Caco-2 (cell line): ENCODE results near the gene HADHB. TPM values are rescaled to one million over a fixed set of nuclear protein-coding genes. Genes with fewer than 3 reads are reported as not detected.

Experiments used
- Bru-seq: library from RNA; stranded (reverse); fragments of 400-500 nt; gene quantifications from one replicate; lab custom pipeline; 2021; lab: Mats Ljungman, UMichigan
- BruChase-seq, 2 experiments: library from RNA; stranded (reverse); fragments of 400-500 nt; gene quantifications; one replicate each; lab custom pipeline; 2021; lab: Mats Ljungman, UMichigan
- BruUV-seq: library from RNA; stranded (reverse); fragments of 400-500 nt; replicated peaks from 2 replicates; lab custom pipeline; 2021; lab: Mats Ljungman, UMichigan
- CTCF ChIA-PET: fragments of 300-600 bp; sonication (Branson Sonifier 250); formaldehyde crosslinking; loops from one replicate; lab custom pipeline; 2022; ENCODE audit warnings: antibody characterized with exemption; lab: Charles Lee
- POLR2A ChIA-PET: fragments of 300-600 bp; sonication (Branson Sonifier 250); formaldehyde crosslinking; loops from one replicate; lab custom pipeline; 2022; ENCODE audit warnings: antibody characterized with exemption; lab: Charles Lee
- DNase-seq, 2 experiments: peaks; one replicate each; pipeline versions ENCODE4 v3.0.0 to v3.0.0-alpha.2; 2020 to 2022
- H3K27me3 ChIP-seq: replicated peaks from 2 replicates; pipeline ENCODE4 v1.6.0; 2011; ENCODE audit warnings: low read length; ENCODE audit not compliant: control insufficient read depth, insufficient read depth
- H3K36me3 ChIP-seq: 2 replicates; pipeline ENCODE4 v1.5.1; 2011; ENCODE audit warnings: low read length; ENCODE audit not compliant: control insufficient read depth, insufficient read depth
- H3K4me1 ChIP-seq: fragments of 250-450 bp; sonication (Bioruptor Pico); 2 replicates; pipeline ENCODE4 v1.5.1; 2020; ENCODE audit warnings: mild to moderate bottlenecking
- H3K4me3 ChIP-seq: 2 replicates; pipeline ENCODE4 v1.5.1; 2011; ENCODE audit warnings: low read depth, mild to moderate bottlenecking, control low read depth, low read length
- H3K9me3 ChIP-seq: fragments of 250-450 bp; sonication (Bioruptor Pico); 2 replicates; pipeline ENCODE4 v1.5.1; 2020; ENCODE audit warnings: mild to moderate bottlenecking, moderate library complexity
- H3K27ac Mint-ChIP-seq: one replicate; pipeline ENCODE4 v1.8.0; 2022; ENCODE audit warnings: mixed read lengths; ENCODE audit not compliant: unreplicated experiment
- H3K27me3 Mint-ChIP-seq: one replicate; pipeline ENCODE4 v1.8.0; 2022; ENCODE audit warnings: mixed read lengths; ENCODE audit not compliant: insufficient read depth, unreplicated experiment
- H3K36me3 Mint-ChIP-seq: one replicate; pipeline ENCODE4 v1.8.0; 2022; ENCODE audit warnings: mild to moderate bottlenecking, mixed read lengths; ENCODE audit not compliant: insufficient read depth, unreplicated experiment
- H3K4me1 Mint-ChIP-seq: one replicate; pipeline ENCODE4 v1.8.0; 2022; ENCODE audit warnings: low read depth, mixed read lengths; ENCODE audit not compliant: unreplicated experiment
- H3K4me3 Mint-ChIP-seq: one replicate; pipeline ENCODE4 v1.8.0; 2022; ENCODE audit warnings: mild to moderate bottlenecking, moderate library complexity, mixed read lengths; ENCODE audit not compliant: unreplicated experiment
- H3K9me3 Mint-ChIP-seq: one replicate; pipeline ENCODE4 v1.8.0; 2022; ENCODE audit warnings: mixed read lengths; ENCODE audit not compliant: unreplicated experiment
- intact Hi-C: fragments of 100-400 bp; cut with micrococcal nuclease; formaldehyde crosslinking; loops from one replicate; pipeline ENCODE4 v1.10.0; 2022; ENCODE audit not compliant: unreplicated experiment
- long read RNA-seq: library from polyadenylated mRNA; stranded (forward); transcript quantifications from one replicate; pipeline ENCODE4 v2.0.0, GENCODE V29; 2022
- total RNA-seq: library from RNA; stranded (reverse); gene quantifications from 2 replicates; pipeline ENCODE4 v1.2.3, GENCODE V29; 2022
- TF ChIP-seq, protein P1 (sequence below), 2 experiments: fragments of 200-600 bp in 1 of 2; IDR thresholded peaks; 1 replicate in 1 of 2; 2 replicates in 1 of 2; pipeline versions ENCODE4 v1.5.1 to v1.8.0; 2011 to 2022; ENCODE audit warnings: antibody characterized with exemption in 1 of 2, control low read depth in 1 of 2, inconsistent platforms in 1 of 2, low read depth in 1 of 2, low read length in 1 of 2, mild to moderate bottlenecking in 1 of 2, moderate library complexity in 1 of 2; ENCODE audit not compliant: insufficient read depth in 1 of 2, severe bottlenecking in 1 of 2, unreplicated experiment in 1 of 2

The HADHB gene
- total RNA-seq (93.2 and 106 TPM in 2 replicates), Bru-seq, nascent RNA (percentile 72 among the genes with signal in this experiment), BruChase-seq, experiment 1, labeled RNA remaining after a 2-hour chase (percentile 73 among the genes with signal in this experiment), BruChase-seq, experiment 2, labeled RNA remaining after a 6-hour chase (percentile 82 among the genes with signal in this experiment)
- long read RNA-seq, transcript HADHB-201 (16 exons, 2,044 nt) = major isoform, 239 of 289 reads
- long read RNA-seq, partial matches to known transcripts = 16 of 289 reads
- long read RNA-seq, other reads (novel, unspliced or antisense) = 29 of 289 reads

DNA sequence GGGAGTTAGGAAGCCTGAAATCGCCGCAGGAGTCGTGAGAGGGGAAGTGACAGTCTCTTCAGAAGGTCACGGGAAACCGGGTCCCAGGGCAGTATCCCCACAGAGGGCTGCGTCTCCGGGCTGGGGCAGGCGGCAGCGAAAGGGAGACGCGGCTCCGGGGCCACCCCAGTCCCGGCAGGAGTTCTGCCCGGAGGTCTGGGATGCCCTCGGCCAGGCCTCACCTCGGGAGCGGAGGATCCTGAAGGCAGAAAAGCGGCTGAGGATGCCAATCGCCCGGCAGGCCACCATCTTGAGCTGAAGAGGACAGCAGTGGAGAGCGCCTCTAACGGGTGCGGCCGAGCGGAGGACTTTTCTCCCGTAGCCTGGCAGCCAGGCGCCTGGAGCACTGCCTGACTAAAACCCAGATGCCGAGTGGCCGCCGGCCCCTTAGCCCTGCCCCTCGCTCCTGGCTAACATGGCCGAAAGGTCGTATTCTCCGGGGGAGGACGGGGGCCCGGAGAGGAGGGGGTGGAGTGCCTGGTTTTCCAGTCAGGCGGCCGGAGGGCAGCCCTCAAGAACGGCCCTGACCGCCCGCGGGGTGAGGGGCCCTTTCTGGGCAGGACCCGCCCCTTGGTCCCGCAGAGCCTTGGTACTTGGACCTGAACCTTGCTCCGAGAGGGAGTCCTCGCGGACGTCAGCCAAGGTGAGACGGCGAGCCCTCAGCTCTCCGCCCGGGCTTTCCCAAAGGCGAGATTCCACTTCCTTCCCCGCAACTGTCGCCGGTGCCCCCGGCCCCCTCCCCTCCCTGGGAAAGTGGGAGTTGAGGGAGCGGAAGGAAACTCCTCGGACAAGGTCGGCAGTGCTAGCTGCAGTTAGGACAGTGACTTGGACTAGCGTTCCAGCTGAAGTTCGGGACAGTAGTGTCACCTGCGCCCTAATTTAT, at the start of gene HADHB, which contains the start of gene HADHA:
HADHB (plus strand) TSS at position 631 of the 922 bp plus-strand sequence. CDS start 9,316 bp downstream, outside the sequence.
HADHA (minus strand) TSS at position 324 of the 922 bp plus-strand sequence; CDS start at position 288, 36 bp downstream.
- no TSS peak for BruUV-seq
- Mint-ChIP-seq H3K27ac (peak within 1 kb of the TSS; percentile 97), H3K9me3 (no peaks in the 10 kb centered on the region), H3K4me1 (peaks cover 12% of the 10 kb centered on the region), H3K36me3 (peaks cover 26% of the 10 kb centered on the region), H3K4me3 (peak within 1 kb of the TSS; percentile 99), H3K27me3 (no peaks in the 10 kb centered on the region)
- no peaks in the 10 kb centered on the region for H3K36me3 ChIP-seq
- intact Hi-C loops = loop anchor here (1.0 to 2.0 kb wide), 3 partner anchors 55 to 102 kb away; partner anchors contain the start of genes ADGRF3 and SELENOI
- H3K27me3 ChIP-seq = no peaks in the 10 kb centered on the region
- peaks cover 7% of the 10 kb centered on the region; the same call in 1 of the 2 replicates for H3K4me1 ChIP-seq
- POLR2A ChIA-PET = interaction anchor here (0.5 to 2.6 kb wide), 6 partner anchors 16 to 366 kb away, joined by 3 to 11 read pairs (median 4); partner anchors contain the start of genes ASXL2 and SELENOI
- DNase-seq = peak; percentile 97 to 98
- TF ChIP-seq, protein P1, sequence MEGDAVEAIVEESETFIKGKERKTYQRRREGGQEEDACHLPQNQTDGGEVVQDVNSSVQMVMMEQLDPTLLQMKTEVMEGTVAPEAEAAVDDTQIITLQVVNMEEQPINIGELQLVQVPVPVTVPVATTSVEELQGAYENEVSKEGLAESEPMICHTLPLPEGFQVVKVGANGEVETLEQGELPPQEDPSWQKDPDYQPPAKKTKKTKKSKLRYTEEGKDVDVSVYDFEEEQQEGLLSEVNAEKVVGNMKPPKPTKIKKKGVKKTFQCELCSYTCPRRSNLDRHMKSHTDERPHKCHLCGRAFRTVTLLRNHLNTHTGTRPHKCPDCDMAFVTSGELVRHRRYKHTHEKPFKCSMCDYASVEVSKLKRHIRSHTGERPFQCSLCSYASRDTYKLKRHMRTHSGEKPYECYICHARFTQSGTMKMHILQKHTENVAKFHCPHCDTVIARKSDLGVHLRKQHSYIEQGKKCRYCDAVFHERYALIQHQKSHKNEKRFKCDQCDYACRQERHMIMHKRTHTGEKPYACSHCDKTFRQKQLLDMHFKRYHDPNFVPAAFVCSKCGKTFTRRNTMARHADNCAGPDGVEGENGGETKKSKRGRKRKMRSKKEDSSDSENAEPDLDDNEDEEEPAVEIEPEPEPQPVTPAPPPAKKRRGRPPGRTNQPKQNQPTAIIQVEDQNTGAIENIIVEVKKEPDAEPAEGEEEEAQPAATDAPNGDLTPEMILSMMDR (IDR thresholded peaks at IDR 0.05; ENCODE audit: insufficient read depth in 1 of 2, low read depth in 1 of 2, low read length in 1 of 2, severe bottlenecking in 1 of 2, unreplicated experiment in 1 of 2) = peak in 1 of 2 experiments; percentile 27
- CTCF ChIA-PET = interaction anchor here (0.7 kb wide), 1 partner anchor 555 kb away, joined by 3 read pairs; no protein-coding TSS in a partner anchor
- H3K9me3 ChIP-seq = no peaks in the 10 kb centered on the region
- peak within 1 kb of the TSS; percentile 94 for H3K4me3 ChIP-seq

DNA sequence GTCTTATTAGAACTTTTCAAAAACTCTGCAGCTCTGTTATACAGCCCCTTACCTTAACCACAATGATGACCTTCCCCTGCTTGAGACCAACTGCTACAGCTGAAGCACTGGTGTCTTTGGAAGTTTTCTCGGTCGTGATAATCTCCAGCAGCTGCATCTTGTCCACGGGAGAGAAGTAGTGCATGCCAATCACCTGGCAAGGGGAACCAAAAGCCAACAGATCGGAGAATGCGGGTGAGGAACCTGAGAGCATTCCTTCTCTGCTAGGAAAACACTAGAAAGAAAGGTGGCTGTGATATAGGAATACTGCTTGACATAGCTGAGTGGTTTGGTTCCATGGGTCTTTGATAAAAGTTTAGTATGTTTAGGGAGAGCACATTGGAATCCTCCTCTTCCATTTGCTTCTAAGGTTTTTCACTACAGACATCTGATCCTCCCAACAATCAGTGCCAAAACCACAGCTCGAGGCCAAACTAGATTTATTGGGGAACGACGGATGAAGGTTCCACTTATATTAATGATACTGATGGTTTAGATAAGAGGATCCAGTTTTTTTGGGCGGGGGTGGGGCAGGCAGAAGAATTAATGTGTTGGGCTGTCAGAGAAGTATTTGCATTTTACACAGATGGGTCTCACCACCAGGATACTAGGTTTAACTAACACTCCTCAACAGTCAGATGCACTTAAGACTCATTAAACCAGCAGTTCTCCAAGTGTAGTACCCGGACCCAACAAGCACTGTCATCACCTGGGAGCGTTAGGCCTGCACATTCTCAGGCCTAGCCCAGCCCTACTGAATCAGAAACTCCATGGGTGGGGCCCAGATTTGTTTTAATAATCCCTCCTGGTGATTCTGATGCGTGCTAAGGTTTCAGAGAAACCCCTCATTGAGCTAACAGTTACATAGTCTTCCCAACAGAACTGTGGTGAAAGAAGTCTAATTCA, 49.4 kb upstream of the HADHB start:
- H3K9me3 ChIP-seq = no peaks in the 10 kb centered on the region
- Mint-ChIP-seq H3K4me1 (no peaks in the 10 kb centered on the region), H3K27ac (no peak overlapping the region), H3K4me3 (no peak overlapping the region), H3K36me3 (peaks cover 68% of the 10 kb centered on the region), H3K9me3 (no peaks in the 10 kb centered on the region), H3K27me3 (no peaks in the 10 kb centered on the region)
- CTCF ChIA-PET = no interaction called here
- peaks cover 8% of the 10 kb centered on the region for H3K36me3 ChIP-seq
- no peak overlapping the region for H3K4me3 ChIP-seq
- TF ChIP-seq, protein P1 (IDR thresholded peaks at IDR 0.05; ENCODE audit: insufficient read depth in 1 of 2, low read depth in 1 of 2, low read length in 1 of 2, severe bottlenecking in 1 of 2, unreplicated experiment in 1 of 2) = no peak
- H3K27me3 ChIP-seq = no peaks in the 10 kb centered on the region
- no TSS peak for BruUV-seq
- intact Hi-C loops = no loop called here
- POLR2A ChIA-PET = interaction anchor here (1.0 kb wide), 1 partner anchor 14 kb away, joined by 3 read pairs; no protein-coding TSS in a partner anchor
- no peak for DNase-seq
- no peaks in the 10 kb centered on the region for H3K4me1 ChIP-seq
